Tibial artery (tissue), 4 donors: Measurements from ENCODE around the gene FOXD3.
"Not testable (repeated sequence)": the region's sequence is repeated elsewhere in the genome, so short reads cannot be mapped to it uniquely, and the experiment has no call there.

Experiments
- DNase-seq, 2 donors: peaks; one replicate each; pipeline ENCODE4 v3.0.0-alpha.2; 2019
- H3K27ac ChIP-seq, 2 donors: fragments of 200-600 bp; sonication (generic) in 1 of 2; 1 replicate in 1 of 2; 2 replicates in 1 of 2; pipeline ENCODE4 v1.5.1; 2018 to 2019; ENCODE audit warnings: mild to moderate bottlenecking in 1 of 2
- H3K27me3 ChIP-seq, 2 donors: fragments of 200-600 bp; sonication (generic) in 1 of 2; one replicate each; pipeline versions ENCODE4 v1.5.1 to v1.6.0; 2016 to 2019
- H3K36me3 ChIP-seq, 3 donors: fragments of 200-600 bp; sonication (generic) in 2 of 3; one replicate each; pipeline ENCODE4 v1.5.1; 2016 to 2019; ENCODE audit warnings: mild to moderate bottlenecking in 2 of 3
- H3K4me1 ChIP-seq, 4 donors: fragments of 200-600 bp; sonication (generic) in 2 of 4; 1 replicate in 3 of 4; 2 replicates in 1 of 4; pipeline ENCODE4 v1.5.1; 2016 to 2019
- H3K4me3 ChIP-seq, 2 donors: fragments of 200-600 bp; sonication (generic) in 1 of 2; 1 replicate in 1 of 2; 2 replicates in 1 of 2; pipeline ENCODE4 v1.5.1; 2018 to 2019; ENCODE audit warnings: mild to moderate bottlenecking in 2 of 2
- H3K9me3 ChIP-seq, 3 donors: fragments of 200-600 bp; sonication (generic) in 1 of 3; one replicate each; pipeline ENCODE4 v1.5.1; 2016 to 2019
- CTCF ChIP-seq, 2 experiments: fragments of 200-600 bp in 1 of 2; fragments of 450-650 bp in 1 of 2; IDR thresholded peaks; one replicate each; pipeline ENCODE4 v1.5.1; 2017 to 2019; ENCODE audit warnings: antibody characterized with exemption in 2 of 2, mild to moderate bottlenecking in 1 of 2, moderate library complexity in 1 of 2
- intact Hi-C: fragments of 100-400 bp; cut with DNase I; formaldehyde crosslinking; loops from one replicate; pipeline ENCODE4 v1.15.0; 2023; ENCODE audit warnings: low total_unique reads

FOXD3 gene

DNA sequence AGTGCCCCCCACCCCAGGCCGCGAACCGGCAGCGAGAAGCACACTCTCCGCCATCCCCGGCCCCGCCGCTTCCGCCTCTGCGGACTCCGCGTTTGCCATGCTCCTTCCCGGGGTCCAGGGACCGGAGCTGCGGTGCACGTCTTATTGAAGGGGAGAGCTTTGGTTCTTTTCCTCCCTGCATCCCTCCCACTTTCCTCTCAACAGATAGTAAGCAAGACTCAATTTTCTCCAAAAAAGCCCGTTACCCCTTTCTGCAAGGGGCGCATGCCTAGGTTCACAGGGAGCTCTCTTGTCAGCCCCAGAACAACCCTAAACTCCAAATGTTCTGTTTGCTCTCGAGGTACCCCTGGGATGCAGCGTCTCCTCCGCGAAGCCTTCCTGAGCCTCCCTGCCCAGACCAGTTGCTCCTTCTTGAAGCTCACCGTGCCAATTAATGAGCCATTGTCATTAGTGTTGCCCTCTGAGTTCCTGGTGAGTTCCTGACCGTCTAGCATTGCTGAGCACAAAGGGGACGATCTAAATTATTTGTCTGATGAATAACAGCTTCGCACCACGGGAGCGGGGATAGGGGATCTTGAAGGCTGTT lies 8.1 kb downstream of the FOXD3 start:
- Histone ChIP-seq H3K27ac (no peak overlapping the region), H3K4me3 (no peak overlapping the region), H3K27me3 (peaks cover 5 to 83% of the 10 kb centered on the region in 2 donors), H3K36me3 (no peaks in the 10 kb centered on the region), H3K4me1 (peaks cover 0 to 8% (median 2%) of the 10 kb centered on the region in 4 donors), H3K9me3 (no peaks in the 10 kb centered on the region)
- DNase-seq, result no peak
- TF ChIP-seq CTCF (IDR thresholded peaks at IDR 0.05), result no peak
- intact Hi-C loops, result no loop called here

DNA sequence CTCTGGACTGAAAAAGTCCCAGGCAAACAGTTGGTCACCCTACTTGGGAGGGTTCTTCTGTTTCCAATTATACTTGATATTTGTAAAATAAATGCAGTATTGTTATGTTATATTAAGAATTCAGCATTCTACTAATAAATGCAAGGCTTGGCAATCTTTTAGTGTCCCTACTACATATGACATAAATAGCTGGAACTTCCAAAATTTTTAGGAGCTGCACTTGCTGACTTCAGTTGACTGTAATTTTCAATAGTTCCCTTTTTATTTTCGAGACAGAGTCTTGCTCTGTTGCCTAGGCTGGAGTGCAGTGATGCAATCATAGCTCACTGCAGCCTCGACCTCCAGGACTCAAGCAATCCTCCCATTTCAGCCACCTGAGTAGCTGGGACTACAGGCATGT lies 20.0 kb downstream of the FOXD3 start:
- intact Hi-C loops, result no loop called here
- no peak for DNase-seq
- Histone ChIP-seq H3K27me3 (peaks cover 0 to 17% of the 10 kb centered on the region in 2 donors), H3K4me1 (no peaks in the 10 kb centered on the region), H3K27ac (no peak overlapping the region), H3K9me3 (no peaks in the 10 kb centered on the region), H3K4me3 (no peak overlapping the region), H3K36me3 (no peaks in the 10 kb centered on the region)
- TF ChIP-seq CTCF (IDR thresholded peaks at IDR 0.05), result no peak

DNA sequence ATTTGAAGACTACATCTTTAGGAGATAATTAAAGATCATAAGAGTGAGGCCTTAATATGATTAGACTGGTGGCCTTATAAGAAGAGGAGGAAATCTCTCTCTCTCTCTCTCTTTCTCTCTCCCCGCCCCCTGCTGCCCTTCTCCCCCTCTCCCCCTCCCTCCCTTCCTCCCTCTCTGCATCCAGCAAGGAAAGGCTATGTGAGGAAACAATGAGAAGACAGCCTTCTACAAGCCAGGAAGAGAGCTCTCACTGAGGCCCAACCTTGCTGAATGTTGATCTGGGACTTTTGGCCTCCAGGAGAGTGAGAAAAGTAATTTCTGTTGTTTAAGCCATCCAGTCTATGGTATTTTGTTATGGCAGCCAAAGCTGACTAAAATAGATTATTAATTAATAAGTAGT lies 21.6 kb downstream of the FOXD3 start:
- Histone ChIP-seq H3K9me3 (no peaks in the 10 kb centered on the region), H3K4me1 (no peaks in the 10 kb centered on the region), H3K4me3 (no peak overlapping the region), H3K36me3 (no peaks in the 10 kb centered on the region), H3K27me3 (peaks cover 0 to 17% of the 10 kb centered on the region in 2 donors), H3K27ac (no peak overlapping the region)
- TF ChIP-seq CTCF (IDR thresholded peaks at IDR 0.05), result no peak
- DNase-seq, result no peak
- intact Hi-C loops, result no loop called here

DNA sequence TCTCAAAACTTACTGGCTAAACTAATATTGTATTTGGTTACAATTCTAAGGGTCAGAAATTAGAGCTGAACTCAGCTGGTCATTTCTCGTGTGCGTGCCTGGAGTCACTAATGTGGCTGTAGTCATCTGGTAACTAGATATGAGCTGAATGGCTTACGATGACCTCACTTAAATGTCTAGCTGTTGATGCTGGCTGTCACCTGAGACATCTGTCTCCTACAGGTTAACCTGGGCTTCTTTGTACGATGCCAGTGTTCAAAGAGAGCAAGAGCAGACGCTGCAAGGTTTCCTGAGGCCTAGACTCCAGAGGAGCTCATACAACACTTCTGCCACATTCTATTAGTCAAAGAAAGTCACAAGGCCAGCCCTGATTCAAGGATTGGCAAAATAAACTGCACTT lies 28.0 kb downstream of the FOXD3 start:
- intact Hi-C loops, result no loop called here
- no peak for TF ChIP-seq CTCF (IDR thresholded peaks at IDR 0.05)
- H3K27me3 ChIP-seq, result peaks cover 0 to 8% of the 10 kb centered on the region in 2 donors

GRCh38 chr1:63352736-63353135 lies 30.4 kb downstream of the FOXD3 start:
- no peak for TF ChIP-seq CTCF (IDR thresholded peaks at IDR 0.05)
- H3K4me3 ChIP-seq, result no peak overlapping the region
- DNase-seq, result no peak
- H3K4me1 ChIP-seq, result no peaks in the 10 kb centered on the region
- no peak overlapping the region for H3K27ac ChIP-seq
- H3K27me3 ChIP-seq, result peaks cover 0 to 6% of the 10 kb centered on the region in 2 donors
- H3K36me3 ChIP-seq, result no peaks in the 10 kb centered on the region
- H3K9me3 ChIP-seq, result no peaks in the 10 kb centered on the region
- intact Hi-C loops, result no loop called here

More for the DNA sequence above, 28.0 kb downstream of the FOXD3 start:
- H3K4me3 ChIP-seq, result no peak overlapping the region
- H3K36me3 ChIP-seq, result no peaks in the 10 kb centered on the region
- DNase-seq, result no peak
- H3K9me3 ChIP-seq, result no peaks in the 10 kb centered on the region
- no peak overlapping the region for H3K27ac ChIP-seq
- H3K4me1 ChIP-seq, result no peaks in the 10 kb centered on the region

DNA sequence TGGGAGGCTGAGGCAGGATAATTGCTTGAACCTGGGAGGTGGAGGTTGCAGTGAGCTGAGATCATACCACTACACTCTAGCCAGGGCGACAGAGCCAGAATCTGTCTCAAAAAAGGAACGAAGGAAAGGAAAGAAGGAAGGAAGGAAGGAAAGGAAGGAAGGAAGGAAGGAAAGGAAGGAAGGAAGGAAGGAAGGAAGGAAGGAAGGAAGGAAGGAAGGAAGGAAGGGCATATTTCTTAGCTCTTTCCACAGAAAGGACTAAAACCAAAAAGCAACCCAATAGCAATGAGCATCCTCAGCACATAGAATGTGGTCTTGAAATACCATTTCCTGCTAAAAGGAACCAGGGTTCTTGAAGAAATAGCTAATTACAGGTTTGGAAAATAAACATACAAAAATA lies 33.9 kb downstream of the FOXD3 start:
- H3K36me3 ChIP-seq, H3K9me3 ChIP-seq, H3K4me1 ChIP-seq, H3K27ac ChIP-seq, DNase-seq, intact Hi-C loops, H3K4me3 ChIP-seq: not testable (repeated sequence)
- H3K27me3 ChIP-seq, result peaks cover 0 to 16% of the 10 kb centered on the region in 2 donors
